Sciatic nerve (tissue), 2 donors: ENCODE results near the gene CDHR5. TPM values are rescaled to one million over a fixed set of nuclear protein-coding genes. Genes with fewer than 3 reads are reported as not detected.
"Not testable (repeated sequence)": the region's sequence is repeated elsewhere in the genome, so short reads cannot be mapped to it uniquely, and the experiment has no call there.

Source experiments
- ATAC-seq: fragments of 200-7000 bp; cut with Tn5 transposase; one replicate; pipeline ENCODE4 v1.9.1; 2020; ENCODE audit warnings: mild to moderate bottlenecking, moderate library complexity
- DNase-seq: peaks from one replicate; pipeline ENCODE4 v3.0.0-alpha.2; 2020; ENCODE audit warnings: low spot score
- intact Hi-C: fragments of 100-400 bp; cut with DNase I; formaldehyde crosslinking; loops from one replicate; pipeline ENCODE4 v1.14.2; 2022
- total RNA-seq: library from RNA; stranded (reverse); fragmentation: NEBNext Ultra II Directional; extraction: Animal tissue kit (Norgen Biotek cat#: 25700); gene quantifications from one replicate; pipeline ENCODE4 v1.2.1, GENCODE V29; 2021
- donor health status: DM: no; HTN: no; CAD: no.
- donor health status: DM: no; HTN: no; CAD: no.

Gene CDHR5, protein sequence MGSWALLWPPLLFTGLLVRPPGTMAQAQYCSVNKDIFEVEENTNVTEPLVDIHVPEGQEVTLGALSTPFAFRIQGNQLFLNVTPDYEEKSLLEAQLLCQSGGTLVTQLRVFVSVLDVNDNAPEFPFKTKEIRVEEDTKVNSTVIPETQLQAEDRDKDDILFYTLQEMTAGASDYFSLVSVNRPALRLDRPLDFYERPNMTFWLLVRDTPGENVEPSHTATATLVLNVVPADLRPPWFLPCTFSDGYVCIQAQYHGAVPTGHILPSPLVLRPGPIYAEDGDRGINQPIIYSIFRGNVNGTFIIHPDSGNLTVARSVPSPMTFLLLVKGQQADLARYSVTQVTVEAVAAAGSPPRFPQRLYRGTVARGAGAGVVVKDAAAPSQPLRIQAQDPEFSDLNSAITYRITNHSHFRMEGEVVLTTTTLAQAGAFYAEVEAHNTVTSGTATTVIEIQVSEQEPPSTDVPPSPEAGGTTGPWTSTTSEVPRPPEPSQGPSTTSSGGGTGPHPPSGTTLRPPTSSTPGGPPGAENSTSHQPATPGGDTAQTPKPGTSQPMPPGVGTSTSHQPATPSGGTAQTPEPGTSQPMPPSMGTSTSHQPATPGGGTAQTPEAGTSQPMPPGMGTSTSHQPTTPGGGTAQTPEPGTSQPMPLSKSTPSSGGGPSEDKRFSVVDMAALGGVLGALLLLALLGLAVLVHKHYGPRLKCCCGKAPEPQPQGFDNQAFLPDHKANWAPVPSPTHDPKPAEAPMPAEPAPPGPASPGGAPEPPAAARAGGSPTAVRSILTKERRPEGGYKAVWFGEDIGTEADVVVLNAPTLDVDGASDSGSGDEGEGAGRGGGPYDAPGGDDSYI
- not detected for total RNA-seq

DNA sequence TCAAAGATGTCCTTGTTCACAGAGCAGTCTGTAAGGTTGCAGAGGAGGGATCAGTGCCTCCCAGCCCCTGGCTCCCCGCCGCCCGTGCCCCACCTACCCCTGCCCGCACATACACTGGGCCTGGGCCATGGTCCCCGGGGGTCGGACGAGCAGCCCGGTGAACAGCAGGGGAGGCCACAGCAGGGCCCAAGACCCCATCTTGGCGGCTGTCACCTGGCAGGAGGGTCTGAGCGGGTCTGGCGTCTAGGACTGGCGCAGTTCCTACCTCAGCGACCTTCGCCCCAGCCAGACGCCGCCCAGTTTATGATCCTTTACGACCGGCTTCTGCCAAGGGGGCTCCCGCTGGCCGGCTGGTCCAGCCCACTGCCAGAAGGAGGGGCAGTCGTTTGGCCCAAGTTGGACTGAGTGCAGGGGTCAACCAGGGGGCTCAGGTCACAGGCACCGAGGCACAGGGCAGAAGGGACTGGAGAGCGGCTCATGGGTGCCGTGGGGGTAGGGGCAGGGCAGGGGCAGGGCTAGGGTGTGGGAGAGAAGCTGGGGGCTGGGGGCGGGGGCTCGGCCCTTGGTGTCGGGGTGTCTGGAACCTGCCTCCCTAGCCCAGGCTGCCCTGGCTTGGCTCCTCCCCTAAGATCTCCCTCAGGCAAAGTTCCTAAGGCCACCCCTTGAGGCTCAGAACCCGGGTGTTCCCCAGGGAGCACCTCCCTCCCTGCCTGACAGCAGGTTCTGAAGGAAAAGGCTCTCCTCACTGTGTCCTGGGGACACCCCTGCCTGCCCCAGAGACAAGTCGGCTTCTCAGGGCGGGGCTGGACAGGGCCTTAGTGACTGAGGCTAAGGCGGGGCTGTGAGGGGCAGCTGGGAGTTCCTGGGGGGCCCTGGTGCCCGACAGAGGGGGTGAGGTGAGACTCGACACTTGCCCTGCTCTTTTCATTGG is at the start of gene CDHR5:
TSS of gene CDHR5 (minus strand) at position 251 of the 931 bp plus-strand sequence. CDS start at position 198, 53 bp downstream.
- intact Hi-C loops, result no loop called here
- DNase-seq, result no peak
- no peak for ATAC-seq

DNA sequence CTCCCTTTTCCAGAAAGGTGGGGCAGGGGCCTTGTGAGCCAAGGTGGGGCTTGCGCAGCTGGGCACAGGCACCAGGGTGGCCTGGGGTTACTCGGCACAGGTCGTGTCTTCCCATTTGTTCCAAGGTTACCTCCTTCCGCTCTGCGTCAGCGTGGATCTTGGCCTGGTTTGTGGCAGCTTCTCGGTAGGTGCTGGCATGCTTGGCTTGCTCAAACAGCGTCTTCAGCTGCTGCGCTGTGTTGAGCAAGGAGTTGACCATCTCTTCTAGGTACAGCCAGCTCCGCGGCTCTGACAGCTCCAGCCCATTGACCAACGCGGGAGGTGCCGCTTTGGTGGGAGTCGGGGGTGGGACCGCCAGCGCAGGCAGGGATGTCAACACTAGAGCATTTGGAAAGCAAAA is 49.7 kb upstream of the CDHR5 start:
- ATAC-seq, result no peak
- intact Hi-C loops, result no loop called here
- no peak for DNase-seq

DNA sequence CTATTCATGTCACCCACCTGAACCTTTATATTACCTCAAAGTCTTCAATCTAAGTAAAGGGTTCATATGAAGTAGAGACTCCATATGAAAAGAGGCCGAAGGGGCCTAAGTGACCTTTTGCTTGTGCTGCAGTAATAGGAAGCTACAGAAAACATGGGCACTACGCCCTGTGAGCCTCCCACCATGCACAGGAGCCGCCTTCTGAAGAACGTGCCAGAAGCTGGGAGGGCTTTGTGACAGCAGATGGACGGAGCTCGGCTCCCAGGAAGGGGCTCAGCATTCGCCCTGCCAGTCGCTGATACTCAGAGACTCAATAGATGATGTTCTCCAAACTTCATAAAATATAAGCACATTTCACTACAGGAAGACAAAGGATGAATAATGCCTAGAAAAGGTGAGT is 49.1 kb upstream of the CDHR5 start:
- ATAC-seq, result no peak
- intact Hi-C loops, result no loop called here
- DNase-seq, result no peak

DNA sequence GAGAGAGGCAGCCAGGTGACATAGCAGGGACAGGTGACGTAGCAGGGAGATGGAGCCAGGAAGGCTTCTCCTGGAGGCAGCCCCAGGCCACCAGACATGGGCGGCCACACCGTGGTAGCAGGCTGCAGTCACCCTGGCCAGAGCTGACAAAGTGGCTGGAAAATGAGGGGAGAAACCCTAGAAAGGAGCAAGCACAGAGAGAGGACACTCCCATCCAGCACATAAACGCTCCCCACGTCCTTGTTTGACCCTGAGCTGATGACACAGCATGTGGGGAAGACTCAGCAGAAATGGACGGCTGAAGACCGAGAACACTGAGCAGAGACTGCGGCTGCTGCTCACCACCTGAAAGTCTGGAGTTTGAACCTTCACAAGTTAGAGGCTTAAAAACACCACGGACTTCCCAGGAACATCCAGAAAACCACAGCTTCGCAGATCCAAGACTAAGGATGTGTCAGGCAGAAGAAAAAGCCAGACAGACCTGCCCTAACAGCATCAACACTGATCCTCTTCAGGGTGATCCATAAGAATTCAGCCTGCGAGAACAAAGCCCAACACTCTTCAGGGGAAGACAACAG is 41.0 kb upstream of the CDHR5 start:
- DNase-seq (no peak), ATAC-seq (peak; percentile 54)
- intact Hi-C loops, result loop anchor here (10.0 kb wide), 1 partner anchor 129 kb away; the partner anchor contains the start of genes CEND1 and SLC25A22

DNA sequence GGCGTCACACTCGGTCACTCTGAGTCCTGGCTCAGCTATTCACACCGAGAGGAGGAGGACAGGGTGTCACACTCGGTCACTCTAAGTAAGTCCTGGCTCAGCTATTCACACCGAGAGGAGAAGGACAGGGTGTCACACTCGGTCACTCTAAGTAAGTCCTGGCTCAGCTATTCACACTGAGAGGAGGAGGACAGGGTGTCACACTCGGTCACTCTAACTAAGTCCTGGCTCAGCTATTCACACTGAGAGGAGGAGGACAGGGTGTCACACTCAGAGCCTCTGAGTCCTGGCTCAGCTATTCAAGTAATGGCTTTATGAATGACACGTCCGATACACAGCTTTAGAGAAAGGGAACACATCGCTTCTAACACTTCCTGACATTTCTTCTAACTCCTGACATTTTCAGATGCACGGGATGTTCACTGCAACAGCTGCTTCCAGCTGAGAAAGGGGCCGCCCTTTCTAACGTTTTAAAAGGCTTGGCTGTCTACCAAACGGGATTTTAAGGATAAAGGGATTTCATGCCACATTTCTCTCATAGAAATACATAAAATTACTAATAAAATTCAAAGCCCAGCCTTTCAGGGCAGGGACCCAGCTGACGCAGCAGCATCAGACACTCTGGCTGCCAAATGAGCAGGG is 40.4 kb upstream of the CDHR5 start:
- DNase-seq (no peak), ATAC-seq (no peak)
- intact Hi-C loops, result loop anchor here (10.0 kb wide), 1 partner anchor 130 kb away; the partner anchor contains the start of genes CEND1 and SLC25A22

DNA sequence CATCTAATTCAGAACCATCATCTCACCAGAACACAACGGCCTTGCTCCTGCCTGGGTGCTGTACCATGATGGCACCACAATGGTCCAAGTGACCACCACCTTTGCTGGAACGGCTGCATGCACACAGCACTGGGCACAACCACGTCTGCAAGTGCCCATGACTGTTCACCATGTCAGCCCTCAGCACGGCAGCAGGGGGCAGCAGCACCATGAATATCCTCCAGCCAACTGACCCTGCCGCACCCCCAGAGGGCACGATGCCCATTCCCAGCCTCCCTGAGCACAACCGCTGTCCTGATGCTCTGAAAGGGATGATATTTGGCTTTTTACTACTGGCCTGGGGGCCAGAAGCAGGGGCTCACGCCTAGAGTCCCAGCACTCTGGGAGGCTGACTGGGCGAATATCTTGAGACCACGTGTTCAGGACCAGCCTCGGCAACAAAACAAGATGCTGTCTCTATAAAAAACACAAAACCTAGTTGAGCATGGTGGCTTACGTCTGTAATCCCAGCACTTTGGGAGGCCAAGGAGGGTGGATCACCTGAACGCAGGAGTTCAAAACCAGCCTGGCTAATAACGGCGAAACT is 38.0 kb upstream of the CDHR5 start:
- intact Hi-C loops, result loop anchor here (10.0 kb wide), 1 partner anchor 132 kb away; the partner anchor contains the start of genes CEND1 and SLC25A22
- ATAC-seq, result peak; percentile 76
- DNase-seq, result peak; percentile 79

DNA sequence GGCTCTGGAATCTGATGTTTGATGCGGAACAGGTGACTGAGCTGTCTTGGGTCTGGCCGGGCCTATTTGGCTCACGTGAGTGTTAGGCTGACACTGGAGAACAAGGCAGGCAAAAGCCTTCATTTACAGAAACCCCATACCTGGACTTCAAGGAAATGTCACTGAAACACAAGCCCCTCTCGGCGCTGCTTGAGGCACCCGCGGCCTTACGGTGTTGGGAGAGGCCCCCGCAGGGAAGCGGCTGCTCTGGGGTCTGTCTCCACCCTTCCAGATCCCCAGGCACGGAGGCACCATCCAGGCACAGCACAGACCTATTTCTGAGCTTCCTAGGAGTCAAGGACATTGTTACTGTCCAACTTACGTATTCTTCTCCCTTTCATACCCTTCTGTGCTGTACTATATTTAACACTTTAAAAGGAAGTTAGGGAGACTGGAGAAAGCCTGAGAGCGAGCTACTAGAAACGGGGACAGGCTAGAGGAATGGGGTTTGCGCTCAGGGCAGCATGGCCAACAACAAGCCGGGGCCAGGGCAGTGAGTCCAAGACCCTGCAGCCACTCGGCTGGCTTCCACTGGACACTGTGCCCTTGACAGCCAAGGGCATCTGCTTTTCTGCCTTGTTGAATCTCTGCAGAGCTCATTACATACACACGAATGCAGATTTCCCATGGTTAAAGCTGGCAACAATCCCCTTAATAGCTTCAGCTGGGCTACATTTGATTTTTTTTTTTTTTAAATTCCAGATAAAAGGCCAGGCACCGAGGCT is 36.1 kb upstream of the CDHR5 start:
- intact Hi-C loops, result loop anchor here (10.0 kb wide), 1 partner anchor 134 kb away; the partner anchor contains the start of genes CEND1 and SLC25A22
- ATAC-seq, result no peak
- DNase-seq, result no peak

DNA sequence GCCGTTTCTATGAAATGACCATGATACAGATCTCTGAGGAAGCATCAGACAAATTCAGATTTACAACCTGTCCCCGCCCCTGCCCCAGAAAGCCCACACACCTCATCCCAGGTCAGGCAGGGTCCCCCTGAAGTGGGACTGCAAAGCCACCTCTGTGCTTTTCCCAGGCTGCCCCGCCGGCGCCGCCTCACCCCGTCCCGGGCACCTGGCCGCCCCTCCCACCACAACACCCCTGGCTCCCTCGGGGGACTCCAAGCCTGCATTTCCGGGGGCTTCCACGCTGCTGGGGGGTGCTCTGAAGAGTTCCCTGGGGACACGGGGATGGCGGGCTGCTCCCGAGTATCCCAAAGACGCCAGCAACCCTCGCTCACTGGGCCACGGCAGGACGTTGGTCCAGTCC is 35.5 kb upstream of the CDHR5 start:
- DNase-seq (no peak), ATAC-seq (no peak)
- intact Hi-C loops, result loop anchor here (10.0 kb wide), 1 partner anchor 135 kb away; the partner anchor contains the start of genes CEND1 and SLC25A22

DNA sequence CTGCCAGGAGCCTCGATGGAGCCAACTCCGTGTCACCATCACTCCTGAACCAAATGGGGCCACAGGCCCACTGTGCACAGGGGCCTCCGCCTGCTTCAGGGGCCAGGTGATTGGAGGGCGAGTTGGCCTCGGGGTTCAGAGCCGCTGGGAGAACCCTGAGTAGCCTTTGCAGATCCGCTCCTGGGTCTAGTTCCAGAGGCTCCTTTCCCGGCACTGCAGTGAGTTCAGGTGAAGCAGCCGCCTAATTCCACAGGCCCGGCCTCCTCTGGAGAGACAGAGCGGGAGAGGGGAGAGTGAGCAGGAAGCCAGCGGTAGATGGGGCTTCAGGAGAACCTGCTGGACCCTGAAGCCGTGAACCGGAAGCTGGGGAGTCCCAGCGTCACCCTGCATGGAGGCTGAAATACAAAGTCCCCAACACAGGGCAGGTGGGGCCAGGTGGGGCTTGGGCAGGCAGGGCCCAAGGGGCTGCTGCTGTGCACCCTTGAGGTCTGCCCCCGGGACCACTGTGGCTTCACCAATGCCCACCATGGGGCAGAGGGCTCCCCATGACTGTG is 34.9 kb upstream of the CDHR5 start:
- ATAC-seq (no peak), DNase-seq (no peak)
- intact Hi-C loops, result loop anchor here (10.0 kb wide), 1 partner anchor 135 kb away; the partner anchor contains the start of genes CEND1 and SLC25A22

DNA sequence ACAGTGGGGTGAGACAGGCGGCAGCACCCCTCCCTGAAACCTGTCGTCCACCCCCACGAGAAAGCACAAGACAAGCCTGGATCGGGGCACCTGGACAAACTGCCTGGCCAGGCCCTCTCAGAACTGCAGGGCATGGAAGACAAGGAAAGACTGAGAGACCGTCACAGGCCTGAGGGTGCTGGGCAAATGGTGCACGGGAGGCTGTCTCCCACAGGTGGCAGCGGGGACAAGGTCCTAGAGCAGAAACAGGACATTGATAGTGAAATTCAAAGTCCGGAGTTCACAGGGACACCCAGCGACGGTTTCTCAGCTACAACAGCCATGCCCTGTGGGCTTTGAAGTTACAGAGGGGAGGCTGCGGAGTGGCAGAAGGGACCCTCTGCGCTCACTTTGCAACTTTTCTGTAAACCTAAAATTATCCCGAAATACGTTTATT is 33.0 kb upstream of the CDHR5 start:
- DNase-seq (no peak), ATAC-seq (no peak)
- intact Hi-C loops, result no loop called here

DNA sequence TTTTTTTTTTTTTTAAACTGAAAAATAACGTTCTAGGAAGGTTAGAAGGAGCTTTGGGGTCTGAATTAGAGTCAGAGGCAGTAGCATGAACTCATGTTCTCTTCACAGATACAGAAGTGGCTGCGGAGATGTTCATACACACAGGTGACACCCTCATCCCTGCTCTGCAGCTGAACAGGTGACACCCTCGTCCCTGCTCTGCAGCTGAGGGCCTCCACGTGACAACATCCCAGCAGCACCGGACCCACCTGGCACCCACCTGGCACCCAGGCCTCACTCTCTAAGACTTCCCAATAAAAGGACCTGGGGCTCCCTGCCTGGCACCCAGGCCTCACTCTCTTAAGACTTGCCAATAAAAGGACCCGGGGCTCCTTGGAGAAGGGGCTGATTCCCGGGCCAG is 32.1 kb upstream of the CDHR5 start:
- ATAC-seq (no peak), DNase-seq (no peak)
- intact Hi-C loops, result no loop called here

DNA sequence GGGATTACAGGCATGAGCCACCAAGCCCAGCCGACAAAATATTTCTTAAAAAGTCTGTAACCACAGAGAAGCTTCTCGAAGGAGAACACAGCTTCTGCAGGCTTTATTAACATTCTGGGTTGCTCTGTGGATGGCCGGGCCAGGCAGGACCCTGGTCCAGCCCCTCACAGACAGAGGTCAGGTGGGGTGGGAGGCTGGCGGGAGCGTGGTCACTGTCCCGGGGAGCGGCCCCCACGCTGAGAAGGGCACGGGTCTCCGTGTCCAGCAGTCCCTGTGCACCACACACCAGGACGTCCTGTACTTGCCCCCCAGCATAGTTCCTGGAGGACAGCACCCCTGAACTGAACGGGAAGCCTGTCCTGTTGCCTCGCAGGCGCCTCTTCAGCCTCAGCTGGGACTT is 31.7 kb upstream of the CDHR5 start:
- ATAC-seq (no peak), DNase-seq (no peak)
- intact Hi-C loops, result no loop called here

DNA sequence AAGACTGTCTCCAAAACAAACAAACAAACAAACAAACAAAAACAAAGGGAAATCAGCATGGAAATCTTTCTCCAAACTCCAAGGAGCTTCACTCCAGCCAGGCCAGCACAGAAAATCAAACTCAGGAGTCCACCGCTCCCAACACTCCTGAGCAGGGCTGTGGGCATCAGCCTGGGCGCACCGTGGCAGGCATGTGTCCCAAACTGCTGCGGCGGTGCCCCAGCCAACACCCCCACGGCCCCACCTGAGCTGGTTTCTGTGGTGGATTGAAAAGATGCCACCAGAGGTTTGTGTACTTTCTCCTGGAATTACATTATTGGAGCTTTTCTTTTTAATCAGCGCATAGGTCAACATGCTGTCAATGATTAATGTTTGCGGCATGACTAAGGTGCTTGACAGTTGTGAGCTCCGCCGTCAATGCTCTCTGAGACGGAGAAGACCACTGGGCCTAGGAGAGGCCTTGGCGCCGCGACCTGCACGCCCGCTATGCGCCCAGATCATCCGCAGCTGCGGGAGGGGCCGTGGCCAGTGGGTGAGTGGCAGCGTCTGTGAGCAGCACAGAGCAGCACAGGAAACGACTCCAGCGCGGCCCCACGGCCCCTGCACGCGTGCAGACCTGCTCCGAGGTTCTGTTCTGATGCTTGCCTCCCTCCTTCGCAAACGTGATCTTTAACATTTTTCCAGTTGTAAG is 30.4 kb upstream of the CDHR5 start:
- no peak for DNase-seq
- intact Hi-C loops, result no loop called here
- ATAC-seq, result no peak

DNA sequence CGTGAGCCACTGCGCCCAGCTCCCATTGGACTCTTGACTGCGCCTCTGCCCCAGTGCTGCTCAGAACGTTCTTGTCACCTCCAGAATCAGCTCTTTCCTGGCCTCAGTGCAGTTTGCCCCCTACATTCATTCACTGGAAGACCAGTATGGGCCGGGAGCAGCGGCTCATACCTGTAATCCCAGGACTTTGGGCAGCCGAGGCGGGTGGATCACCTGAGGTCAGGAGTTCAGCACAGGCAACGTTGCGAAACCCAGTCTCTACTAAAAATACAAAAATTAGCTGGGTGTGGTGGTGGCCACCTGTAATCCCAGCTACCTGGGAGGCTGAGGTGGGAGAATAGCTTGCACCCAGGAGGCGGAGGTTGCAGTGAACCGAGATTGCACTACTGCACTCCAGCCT is 29.7 kb upstream of the CDHR5 start:
- ATAC-seq, intact Hi-C loops, DNase-seq: not testable (repeated sequence)

DNA sequence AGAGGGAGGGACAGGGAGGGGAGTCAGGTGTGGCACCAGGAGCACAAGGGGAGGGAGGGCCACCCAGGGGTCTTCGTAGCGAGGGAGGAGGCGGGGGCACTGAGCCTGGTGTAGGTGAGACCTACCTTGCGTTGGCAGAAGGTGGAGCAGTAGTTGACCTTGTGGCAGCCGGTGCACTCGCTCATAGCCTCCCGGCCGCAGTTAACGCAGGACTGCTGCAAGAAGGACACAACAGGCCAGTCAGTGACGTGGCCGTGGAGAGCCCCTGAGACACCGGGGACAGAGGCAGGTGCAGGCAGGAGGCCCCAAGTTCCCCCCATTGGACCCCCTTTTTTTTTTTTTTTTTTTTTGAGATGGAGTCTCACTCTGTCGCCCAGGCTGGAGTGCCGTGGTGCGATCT is 29.1 kb upstream of the CDHR5 start:
- intact Hi-C loops, result no loop called here
- DNase-seq, result no peak
- no peak for ATAC-seq

DNA sequence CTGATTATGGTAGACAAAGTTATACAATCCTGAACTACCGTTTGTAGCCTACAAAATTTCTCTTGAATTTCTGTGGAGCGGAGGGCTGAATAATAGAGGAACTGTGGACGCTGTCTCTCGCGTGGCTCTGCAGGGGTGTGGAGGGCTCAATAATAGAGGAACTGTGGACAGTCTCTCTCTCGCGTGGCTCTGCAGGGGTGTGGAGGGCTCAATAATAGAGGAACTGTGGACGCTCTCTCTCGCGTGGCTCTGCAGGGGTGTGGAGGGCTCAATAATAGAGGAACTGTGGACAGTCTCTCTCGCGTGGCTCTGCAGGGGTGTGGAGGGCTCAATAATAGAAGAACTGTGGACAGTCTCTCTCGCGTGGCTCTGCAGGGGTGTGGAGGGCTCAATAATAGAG is 28.4 kb upstream of the CDHR5 start:
- DNase-seq, ATAC-seq, intact Hi-C loops: not testable (repeated sequence)
